ENCODE results near the gene HOXC5. TPM values are rescaled to one million over a fixed set of nuclear protein-coding genes. Genes with fewer than 3 reads are reported as not detected.

The HOXC5 gene
- total RNA-seq, 1 experiment from 2014 or later: 0.61 TPM

GRCh38 chr12:53989227-53990113 is 43.4 kb upstream of the HOXC5 start:
- Histone ChIP-seq H3K9me2 (ENCODE audit: insufficient read depth) (no peaks in the 10 kb centered on the region), H3K36me3 (ENCODE audit: low read depth) (no peaks in the 10 kb centered on the region), H3F3A (ENCODE audit: insufficient read depth, low read depth) (peaks cover 6% of the 10 kb centered on the region; the same call in 1 of the 2 replicates), H3K27me3 (ENCODE audit: insufficient read depth, low read depth) (no peaks in the 10 kb centered on the region), H3K79me2 (ENCODE audit: low read depth) (0 out of 2 replicates have a peak, but pooled peaks cover 3% of the 10 kb centered on the region), H3K27ac (peak overlapping the region; percentile 14; the same call in 1 of the 2 replicates), H3K4me1 (replicated peaks; ENCODE audit: insufficient read depth) (peaks cover 37% of the 10 kb centered on the region), H3K4me3 (peak overlapping the region; percentile 55; the same call in 1 of the 2 replicates), H4K20me1 (ENCODE audit: insufficient read depth) (no peaks in the 10 kb centered on the region), H3K9me3 (ENCODE audit: insufficient read depth, low read depth) (no peaks in the 10 kb centered on the region), H3K4me2 (peak overlapping the region; percentile 84), H2AFZ (peak overlapping the region; percentile 72)
- ChIA-PET POLR2A (ENCODE audit: unreplicated experiment) (no interaction called here), CTCF (no interaction called here)
- intact Hi-C loops (cut with micrococcal nuclease; ENCODE audit: unreplicated experiment): loop anchor here (2.0 to 5.0 kb wide), 4 partner anchors 122 to 287 kb away; no protein-coding TSS in a partner anchor
- DNase-seq: peak; percentile 52 to 59
- TF ChIP-seq CTCF (conservative IDR thresholded peaks at IDR 0.05): peak; percentile 76
- no peak for TF ChIP-seq EZH2 (IDR thresholded peaks at IDR 0.05; ENCODE audit: low read depth)
- BruUV-seq (replicated peaks): no TSS peak

GRCh38 chr12:53990311-53991076 is 42.4 kb upstream of the HOXC5 start:
- H3K4me3 ChIP-seq: no peak overlapping the region
- H3K9me3 ChIP-seq (ENCODE audit: insufficient read depth, low read depth): no peaks in the 10 kb centered on the region
- H3K9me2 ChIP-seq (ENCODE audit: insufficient read depth): no peaks in the 10 kb centered on the region
- TF ChIP-seq EZH2 (IDR thresholded peaks at IDR 0.05; ENCODE audit: low read depth): no peak
- TF ChIP-seq CTCF (conservative IDR thresholded peaks at IDR 0.05): no peak
- ChIA-PET POLR2A (ENCODE audit: unreplicated experiment) (no interaction called here), CTCF (interaction anchor here (0.6 kb wide), 2 partner anchors 12 to 238 kb away, joined by 3 read pairs; no protein-coding TSS in a partner anchor)
- no peak overlapping the region for H3K27ac ChIP-seq
- no peaks in the 10 kb centered on the region for H4K20me1 ChIP-seq (ENCODE audit: insufficient read depth)
- no peaks in the 10 kb centered on the region for H3K27me3 ChIP-seq (ENCODE audit: insufficient read depth, low read depth)
- no TSS peak for BruUV-seq (replicated peaks)
- DNase-seq: no peak
- no peak overlapping the region for H2AFZ ChIP-seq
- intact Hi-C loops (cut with micrococcal nuclease; ENCODE audit: unreplicated experiment): no loop called here
- H3K4me2 ChIP-seq: no peak overlapping the region; the same call in 1 of the 2 replicates
- 0 out of 2 replicates have a peak, but pooled peaks cover 3% of the 10 kb centered on the region for H3K79me2 ChIP-seq (ENCODE audit: low read depth)
- H3K4me1 ChIP-seq (replicated peaks; ENCODE audit: insufficient read depth): peaks cover 33% of the 10 kb centered on the region
- peaks cover 14% of the 10 kb centered on the region; the same call in 1 of the 2 replicates for H3F3A ChIP-seq (ENCODE audit: insufficient read depth, low read depth)
- H3K36me3 ChIP-seq (ENCODE audit: low read depth): no peaks in the 10 kb centered on the region

- ChIA-PET CTCF (interaction anchor here (0.6 to 0.7 kb wide), 3 partner anchors 11 to 238 kb away, joined by 3 read pairs; no protein-coding TSS in a partner anchor), POLR2A (ENCODE audit: unreplicated experiment) (interaction anchor here (0.5 kb wide), 1 partner anchor 56 kb away, joined by 4 read pairs; no protein-coding TSS in a partner anchor)
- no peak overlapping the region for H3K4me2 ChIP-seq
- TF ChIP-seq EZH2 (IDR thresholded peaks at IDR 0.05; ENCODE audit: low read depth) (no peak), CTCF (conservative IDR thresholded peaks at IDR 0.05) (no peak)
- no peak overlapping the region for H2AFZ ChIP-seq
- H3K27ac ChIP-seq: no peak overlapping the region
- intact Hi-C loops (cut with micrococcal nuclease; ENCODE audit: unreplicated experiment): no loop called here
- no peaks in the 10 kb centered on the region for H3K36me3 ChIP-seq (ENCODE audit: low read depth)
- H4K20me1 ChIP-seq (ENCODE audit: insufficient read depth): no peaks in the 10 kb centered on the region
- no peak overlapping the region for H3K4me3 ChIP-seq
- DNase-seq: no peak
- peaks cover 14% of the 10 kb centered on the region; the same call in 1 of the 2 replicates for H3F3A ChIP-seq (ENCODE audit: insufficient read depth, low read depth)
- H3K9me2 ChIP-seq (ENCODE audit: insufficient read depth): no peaks in the 10 kb centered on the region
- H3K27me3 ChIP-seq (ENCODE audit: insufficient read depth, low read depth): no peaks in the 10 kb centered on the region
- H3K79me2 ChIP-seq (ENCODE audit: low read depth): peaks cover 6% of the 10 kb centered on the region; the same call in 1 of the 2 replicates
- BruUV-seq (replicated peaks): no TSS peak
- peaks cover 33% of the 10 kb centered on the region for H3K4me1 ChIP-seq (replicated peaks; ENCODE audit: insufficient read depth)
- H3K9me3 ChIP-seq (ENCODE audit: insufficient read depth, low read depth): no peaks in the 10 kb centered on the region
Observed at GRCh38 chr12:53991077-53991460, 41.8 kb upstream of the HOXC5 start.
